HCT116 (cell line): Measurements from ENCODE around the gene SCFD1. TPM values are rescaled to one million over a fixed set of nuclear protein-coding genes. Genes with fewer than 3 reads are reported as not detected.

Experiments
- ATAC-seq: fragments of 200-7000 bp; cut with Tn5 transposase; 2 replicates; pipeline ENCODE4 v1.9.1; 2020; ENCODE audit warnings: mild to moderate bottlenecking, moderate library complexity
- BruUV-seq: library from RNA; stranded (reverse); fragments of 400-500 nt; replicated peaks from 2 replicates; lab custom pipeline; 2021; lab: Mats Ljungman, UMichigan
- CTCF ChIA-PET: fragments of 300-600 bp; sonication (Branson Sonifier 250); formaldehyde crosslinking; loops from one replicate; lab custom pipeline; 2021; ENCODE audit warnings: antibody characterized with exemption; lab: Charles Lee
- POLR2A ChIA-PET: fragments of 300-600, 350-600 bp; sonication (Branson Sonifier 250); formaldehyde crosslinking; loops from one replicate; lab custom pipeline; 2021; ENCODE audit warnings: antibody characterized with exemption; lab: Charles Lee
- RAD21 ChIA-PET, 2 experiments: fragments of 300-600 bp; sonication (Branson Sonifier 250); formaldehyde crosslinking; loops; one replicate each; lab custom pipeline; 2023; ENCODE audit warnings: low total read pairs in 2 of 2; ENCODE audit not compliant: uncharacterized antibody in 2 of 2, unreplicated experiment in 2 of 2, low non-redundant PET in 1 of 2; lab: Charles Lee
- DNase-seq: peaks from one replicate; pipeline ENCODE4 v3.0.0-alpha.2; 2010; ENCODE audit warnings: low read depth, low spot score
- H2AFZ ChIP-seq: fragments of 200-600 bp; shearing (Covaris generic), sonication (generic); 2 replicates; pipeline ENCODE4 v1.6.1; 2017; ENCODE audit warnings: low read depth, mixed run types, mixed read lengths, antibody characterized with exemption, low read length; ENCODE audit not compliant: poor library complexity, severe bottlenecking
- H3K27ac ChIP-seq: 2 replicates; pipeline ENCODE4 v1.5.1; 2012; ENCODE audit warnings: low read depth, low read length
- H3K27me3 ChIP-seq: fragments of 200-600 bp; sonication (generic); 2 replicates; pipeline ENCODE4 v1.6.1; 2016; ENCODE audit warnings: mixed run types, low read length, mixed read lengths; ENCODE audit not compliant: insufficient read depth
- H3K36me3 ChIP-seq, 2 experiments: fragments of 200-500 bp in 1 of 2; fragments of 200-600 bp in 1 of 2; sonication (Bioruptor generic) in 1 of 2; sonication (generic) in 1 of 2; 2 replicates each; pipeline versions ENCODE4 v1.5.1 to v1.6.1; 2014 to 2016; ENCODE audit warnings: low read length in 2 of 2, inconsistent platforms in 1 of 2, mixed read lengths in 1 of 2, mixed run types in 1 of 2; ENCODE audit not compliant: insufficient read depth in 2 of 2, control insufficient read depth in 1 of 2
- H3K4me1 ChIP-seq, 2 experiments: fragments of 200-600 bp in 1 of 2; sonication (generic) in 1 of 2; 2 replicates each; pipeline versions ENCODE4 v1.5.1 to v1.6.1; 2012 to 2017; ENCODE audit warnings: low read length in 2 of 2, inconsistent platforms in 1 of 2, mild to moderate bottlenecking in 1 of 2, mixed read lengths in 1 of 2, mixed run types in 1 of 2, moderate library complexity in 1 of 2; ENCODE audit not compliant: insufficient read depth in 2 of 2, control insufficient read depth in 1 of 2
- H3K4me2 ChIP-seq: fragments of 200-600 bp; sonication (generic); 2 replicates; pipeline ENCODE4 v1.6.1; 2017; ENCODE audit warnings: mixed run types, low read length, mixed read lengths
- H3K4me3 ChIP-seq, 2 experiments: fragments of 200-600 bp in 1 of 2; sonication (generic) in 1 of 2; replicated peaks in 1 of 2; 2 replicates each; pipeline ENCODE4 v1.5.1; 2011 to 2016; ENCODE audit warnings: low read length in 2 of 2, control low read depth in 1 of 2, low read depth in 1 of 2, mild to moderate bottlenecking in 1 of 2, mixed read lengths in 1 of 2, mixed run types in 1 of 2
- H3K79me2 ChIP-seq: fragments of 200-600 bp; sonication (generic); 2 replicates; pipeline ENCODE4 v1.6.1; 2017; ENCODE audit warnings: mild to moderate bottlenecking, mixed run types, low read length, moderate library complexity, mixed read lengths; ENCODE audit not compliant: insufficient read depth
- H3K9ac ChIP-seq: fragments of 200-600 bp; sonication (generic); 2 replicates; pipeline ENCODE4 v1.6.1; 2016; ENCODE audit warnings: low read length, mixed read lengths
- H3K9me2 ChIP-seq: fragments of 200-600 bp; sonication (generic), shearing (Covaris generic); 2 replicates; pipeline ENCODE4 v1.6.1; 2017; ENCODE audit warnings: mixed run types, mild to moderate bottlenecking, moderate library complexity; ENCODE audit not compliant: insufficient read depth
- H3K9me3 ChIP-seq, 2 experiments: fragments of 200-500 bp in 1 of 2; fragments of 200-600 bp in 1 of 2; sonication (Bioruptor generic) in 1 of 2; sonication (generic) in 1 of 2; 2 replicates each; pipeline ENCODE4 v1.6.1; 2014 to 2017; ENCODE audit warnings: low read length in 2 of 2, mixed read lengths in 2 of 2, inconsistent platforms in 1 of 2, low read depth in 1 of 2, mild to moderate bottlenecking in 1 of 2, mixed run types in 1 of 2, moderate library complexity in 1 of 2; ENCODE audit not compliant: control insufficient read depth in 1 of 2, insufficient read depth in 1 of 2
- H4K20me1 ChIP-seq: fragments of 200-600 bp; sonication (generic), shearing (Covaris generic); 2 replicates; pipeline ENCODE4 v1.6.1; 2017; ENCODE audit warnings: mixed run types, mild to moderate bottlenecking, moderate library complexity; ENCODE audit not compliant: insufficient read depth
- ATF3 ChIP-seq: IDR thresholded peaks from 2 replicates; pipeline ENCODE4 v1.6.1; 2012
- CBX3 ChIP-seq: IDR thresholded peaks from 2 replicates; pipeline ENCODE4 v1.6.1; 2012; ENCODE audit warnings: low read depth
- CTCF ChIP-seq, 3 experiments: fragments of 200-600 bp in 1 of 3; sonication (generic) in 1 of 3; IDR thresholded peaks in 2 of 3; conservative IDR thresholded peaks in 1 of 3; 2 replicates each; pipeline ENCODE4 v1.5.1; 2012 to 2017; ENCODE audit warnings: low read depth in 2 of 3, low read length in 2 of 3, antibody characterized with exemption in 1 of 3, borderline replicate concordance in 1 of 3, control low read depth in 1 of 3, mild to moderate bottlenecking in 1 of 3, mixed read lengths in 1 of 3, mixed run types in 1 of 3, moderate library complexity in 1 of 3; ENCODE audit not compliant: insufficient read depth in 1 of 3
- EGR1 ChIP-seq: IDR thresholded peaks from 2 replicates; pipeline ENCODE4 v1.6.1; 2012; ENCODE audit warnings: low read depth
- ELF1 ChIP-seq: IDR thresholded peaks from 2 replicates; pipeline ENCODE4 v1.6.1; 2012; ENCODE audit warnings: low read depth, borderline replicate concordance
- EZH2 ChIP-seq: fragments of 200-600 bp; sonication (generic); IDR thresholded peaks from 2 replicates; pipeline ENCODE4 v1.6.1; 2017; ENCODE audit warnings: antibody characterized with exemption, mixed run types
- EZH2phosphoT487 ChIP-seq: fragments of 200-600 bp; IDR thresholded peaks from 2 replicates; pipeline ENCODE4 v1.6.1; 2018; ENCODE audit warnings: antibody characterized with exemption, borderline replicate concordance
- JUND ChIP-seq: IDR thresholded peaks from 2 replicates; pipeline ENCODE4 v1.6.1; 2012
- POLR2A ChIP-seq: IDR thresholded peaks from 2 replicates; pipeline ENCODE4 v1.7.0; 2011; ENCODE audit warnings: borderline replicate concordance; ENCODE audit not compliant: insufficient read depth, insufficient read length; ENCODE audit errors: extremely low read depth
- POLR2AphosphoS5 ChIP-seq: IDR thresholded peaks from 2 replicates; pipeline ENCODE4 v1.6.1; 2011; ENCODE audit warnings: mild to moderate bottlenecking, low read depth, low read length, moderate library complexity
- RAD21 ChIP-seq: IDR thresholded peaks from 2 replicates; pipeline ENCODE4 v1.6.1; 2012; ENCODE audit warnings: low read depth, mild to moderate bottlenecking
- REST ChIP-seq: IDR thresholded peaks from 2 replicates; pipeline ENCODE4 v1.6.1; 2012; ENCODE audit warnings: low read depth
- SIN3A ChIP-seq: IDR thresholded peaks from 2 replicates; pipeline ENCODE4 v1.6.1; 2012; ENCODE audit warnings: low read depth
- SP1 ChIP-seq: IDR thresholded peaks from 2 replicates; pipeline ENCODE4 v1.6.1; 2012; ENCODE audit warnings: low read depth
- YY1 ChIP-seq: IDR thresholded peaks from 2 replicates; pipeline ENCODE4 v1.6.1; 2011; ENCODE audit warnings: low read length, low read depth, moderate library complexity, mild to moderate bottlenecking; ENCODE audit not compliant: insufficient replicate concordance; ENCODE audit errors: extremely low read depth
- ZBTB33 ChIP-seq: IDR thresholded peaks from 2 replicates; pipeline ENCODE4 v1.6.1; 2011; ENCODE audit warnings: mild to moderate bottlenecking, low read length, moderate library complexity; ENCODE audit not compliant: insufficient replicate concordance; ENCODE audit errors: extremely low read depth
- ZFX ChIP-seq: fragments of 450-650 bp; IDR thresholded peaks from 2 replicates; pipeline ENCODE4 v1.6.1; 2017
- ZNF274 ChIP-seq: fragments of 200-500 bp; sonication (Bioruptor generic); IDR thresholded peaks from 2 replicates; pipeline ENCODE4 v1.6.1; 2014; ENCODE audit warnings: mild to moderate bottlenecking, low read depth, low read length, inconsistent platforms
- intact Hi-C: fragments of 100-400 bp; cut with micrococcal nuclease; formaldehyde crosslinking; loops from 2 replicates; pipeline ENCODE4 v1.10.0; 2022
- total RNA-seq: library from RNA; stranded (reverse); gene quantifications from one replicate; pipeline ENCODE4 v1.2.1, GENCODE V29; 2021; ENCODE audit not compliant: unreplicated experiment

Gene SCFD1
- total RNA-seq, 1 experiment from 2014 or later: 71.1 TPM

- H3K4me1 ChIP-seq: no peaks in the 10 kb centered on the region
- BruUV-seq: no TSS peak
- POLR2A ChIA-PET: no interaction called here
- H2AFZ ChIP-seq: no peak overlapping the region
- H3K9ac ChIP-seq: no peak overlapping the region
- RAD21 ChIA-PET: no interaction called here
- intact Hi-C loops: no loop called here
- H3K4me3 ChIP-seq: no peak overlapping the region
- H3K4me2 ChIP-seq: no peak overlapping the region
- TF ChIP-seq ZBTB33 (no peak), ATF3 (no peak), SP1 (no peak), YY1 (no peak), EGR1 (no peak), ZFX (no peak), RAD21 (no peak), EZH2 (no peak), REST (no peak), ZNF274 (no peak), POLR2AphosphoS5 (no peak), SIN3A (no peak), EZH2phosphoT487 (no peak), JUND (no peak), CBX3 (no peak), CTCF (IDR thresholded peaks at IDR 0.05 in 2 of 3, conservative IDR thresholded peaks at IDR 0.05 in 1 of 3; ENCODE audit: borderline replicate concordance in 1 of 3, insufficient read depth in 1 of 3, low read depth in 2 of 3, low read length in 2 of 3) (no peak), POLR2A (no peak), ELF1 (no peak)
- ATAC-seq (no peak), DNase-seq (no peak)
- peaks cover 18 to 29% of the 10 kb centered on the region in 2 experiments; a peak in 3 of 4 replicates for H3K36me3 ChIP-seq
- no peak overlapping the region for H3K27ac ChIP-seq
- H3K9me2 ChIP-seq: no peaks in the 10 kb centered on the region
- H3K79me2 ChIP-seq: peaks cover 26% of the 10 kb centered on the region
- no peaks in the 10 kb centered on the region for H4K20me1 ChIP-seq
- CTCF ChIA-PET: no interaction called here
- no peaks in the 10 kb centered on the region; a peak in 1 of 4 replicates for H3K9me3 ChIP-seq
- H3K27me3 ChIP-seq: no peaks in the 10 kb centered on the region
These were observed 26.4 kb downstream of the SCFD1 start for GRCh38 chr14:30648471-30648870.
